Esophagus squamous epithelium (tissue), 4 donors: ENCODE measurements around the gene SEMA6B.

Source experiments
- POLR2A ChIP-seq, 4 donors: fragments of 450-650 bp; IDR thresholded peaks; one replicate each; pipeline ENCODE4 v1.6.1; 2017; ENCODE audit warnings: antibody characterized with exemption in 4 of 4, mild to moderate bottlenecking in 4 of 4, moderate library complexity in 3 of 4
- TF ChIP-seq, protein P1 (sequence below), 6 experiments: fragments of 450-650 bp in 4 of 6; fragments of 200-600 bp in 2 of 6; sonication (generic) in 2 of 6; IDR thresholded peaks; one replicate each; pipeline ENCODE4 v1.5.1; 2016 to 2019; ENCODE audit warnings: antibody characterized with exemption in 6 of 6, mild to moderate bottlenecking in 4 of 6, moderate library complexity in 4 of 6

- TF ChIP-seq, protein P1, sequence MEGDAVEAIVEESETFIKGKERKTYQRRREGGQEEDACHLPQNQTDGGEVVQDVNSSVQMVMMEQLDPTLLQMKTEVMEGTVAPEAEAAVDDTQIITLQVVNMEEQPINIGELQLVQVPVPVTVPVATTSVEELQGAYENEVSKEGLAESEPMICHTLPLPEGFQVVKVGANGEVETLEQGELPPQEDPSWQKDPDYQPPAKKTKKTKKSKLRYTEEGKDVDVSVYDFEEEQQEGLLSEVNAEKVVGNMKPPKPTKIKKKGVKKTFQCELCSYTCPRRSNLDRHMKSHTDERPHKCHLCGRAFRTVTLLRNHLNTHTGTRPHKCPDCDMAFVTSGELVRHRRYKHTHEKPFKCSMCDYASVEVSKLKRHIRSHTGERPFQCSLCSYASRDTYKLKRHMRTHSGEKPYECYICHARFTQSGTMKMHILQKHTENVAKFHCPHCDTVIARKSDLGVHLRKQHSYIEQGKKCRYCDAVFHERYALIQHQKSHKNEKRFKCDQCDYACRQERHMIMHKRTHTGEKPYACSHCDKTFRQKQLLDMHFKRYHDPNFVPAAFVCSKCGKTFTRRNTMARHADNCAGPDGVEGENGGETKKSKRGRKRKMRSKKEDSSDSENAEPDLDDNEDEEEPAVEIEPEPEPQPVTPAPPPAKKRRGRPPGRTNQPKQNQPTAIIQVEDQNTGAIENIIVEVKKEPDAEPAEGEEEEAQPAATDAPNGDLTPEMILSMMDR (IDR thresholded peaks at IDR 0.05) = no peak
- TF ChIP-seq POLR2A (IDR thresholded peaks at IDR 0.05) = no peak
Observed at GRCh38 chr19:4503132-4503824, 56.2 kb downstream of the SEMA6B start.
